Measurements from ENCODE around the gene MAGI1.

The MAGI1 gene

GRCh38 chr3:65334045-65334665, 704.6 kb downstream of the MAGI1 start:
- no peak for DNase-seq

GRCh38 chr3:65331730-65332129, 707.0 kb downstream of the MAGI1 start:
- DNase-seq = no peak

GRCh38 chr3:65330072-65330471, 708.6 kb downstream of the MAGI1 start:
- no peak for DNase-seq

GRCh38 chr3:65328148-65328547, 710.6 kb downstream of the MAGI1 start:
- no peak for DNase-seq

DNA sequence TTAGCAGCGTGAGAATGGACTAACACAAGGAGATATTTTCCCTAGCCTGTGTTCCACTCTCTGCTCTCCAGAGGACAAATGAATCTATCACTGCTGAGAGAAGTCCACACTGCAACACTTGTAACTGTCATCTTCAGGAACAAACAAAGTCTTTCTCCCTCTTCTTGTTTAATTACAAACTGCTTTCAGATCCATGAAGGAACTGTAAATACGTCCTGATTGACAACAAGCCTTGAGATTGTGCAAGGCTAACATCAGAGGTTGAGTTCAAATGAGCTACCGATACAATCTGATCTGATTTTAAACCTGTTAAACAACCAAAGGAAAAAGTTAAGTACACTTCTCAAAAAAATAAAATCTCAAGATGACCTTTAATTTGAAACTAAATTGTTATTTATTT, 712.1 kb downstream of the MAGI1 start:
- DNase-seq = no peak

- no peak for DNase-seq
Measured at GRCh38 chr3:65322910-65323309, 715.8 kb downstream of the MAGI1 start.

- no peak for DNase-seq
Measured at GRCh38 chr3:65318231-65318630, 720.5 kb downstream of the MAGI1 start.

DNA sequence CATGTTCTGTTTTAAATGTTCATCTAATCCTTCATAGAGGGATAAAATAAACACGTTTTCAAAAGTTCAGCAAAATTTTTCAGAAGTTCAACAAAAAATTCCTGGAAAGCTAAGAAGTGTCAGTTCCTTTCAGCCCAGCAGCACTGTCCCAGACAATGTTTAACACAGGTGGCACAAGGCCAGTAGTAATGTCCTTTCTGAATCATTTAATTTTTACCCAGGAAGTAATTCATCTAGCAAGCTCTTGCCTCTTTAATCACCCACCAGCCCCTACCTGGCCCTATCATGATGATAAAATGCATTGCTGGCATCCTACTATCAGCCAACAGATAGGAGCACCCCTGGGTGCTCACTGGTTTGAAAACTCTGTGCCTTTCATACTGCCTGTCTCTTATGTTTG, 723.8 kb downstream of the MAGI1 start:
- no peak for DNase-seq

DNA sequence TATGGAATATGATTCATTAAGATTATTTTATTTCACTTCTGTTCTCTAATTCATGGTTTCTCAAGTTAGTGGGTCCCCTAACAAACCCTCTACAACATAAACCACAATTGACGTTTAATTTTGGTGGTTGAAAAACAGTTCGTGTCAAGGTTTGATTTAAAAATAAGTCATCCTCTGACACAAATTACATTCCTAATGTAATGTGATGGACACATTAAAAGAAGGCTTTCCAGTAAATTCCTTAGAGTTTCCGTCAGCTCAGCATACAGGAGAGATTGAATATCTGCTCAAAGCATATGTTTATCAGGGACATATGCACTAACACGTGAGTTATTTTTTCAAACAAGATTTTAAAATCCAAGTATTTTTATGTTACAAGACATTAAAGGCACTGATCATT, 724.4 kb downstream of the MAGI1 start:
- no peak for DNase-seq

- no peak for DNase-seq
Measured at GRCh38 chr3:65313666-65314065, 725.1 kb downstream of the MAGI1 start.

- DNase-seq = no peak
Measured at GRCh38 chr3:65305836-65306235, 732.9 kb downstream of the MAGI1 start.
